ENCODE data around the gene CP.
"Not testable (repeated sequence)": the region's sequence is repeated elsewhere in the genome, so short reads cannot be mapped to it uniquely, and the experiment has no call there.

Gene CP

DNA sequence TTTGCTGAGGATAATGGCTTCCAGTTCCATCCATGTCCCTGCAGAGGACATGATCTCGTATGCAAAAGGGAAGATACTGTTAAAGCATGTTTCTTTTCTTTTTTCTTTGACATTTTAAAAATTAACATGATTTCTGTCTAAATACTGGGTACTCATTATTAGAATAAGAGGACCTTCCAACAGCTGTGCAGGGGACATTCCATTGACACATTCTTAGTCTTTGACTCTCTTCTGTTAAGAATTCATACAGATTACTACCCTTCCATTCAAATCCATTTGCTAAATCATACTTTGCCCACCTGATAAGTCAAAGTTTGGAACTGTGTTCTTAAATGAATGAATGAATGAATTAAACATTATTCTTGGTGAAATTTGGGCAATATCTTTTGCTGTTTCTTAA lies 5.1 kb upstream of the CP start:
- DNase-seq = no peak

DNA sequence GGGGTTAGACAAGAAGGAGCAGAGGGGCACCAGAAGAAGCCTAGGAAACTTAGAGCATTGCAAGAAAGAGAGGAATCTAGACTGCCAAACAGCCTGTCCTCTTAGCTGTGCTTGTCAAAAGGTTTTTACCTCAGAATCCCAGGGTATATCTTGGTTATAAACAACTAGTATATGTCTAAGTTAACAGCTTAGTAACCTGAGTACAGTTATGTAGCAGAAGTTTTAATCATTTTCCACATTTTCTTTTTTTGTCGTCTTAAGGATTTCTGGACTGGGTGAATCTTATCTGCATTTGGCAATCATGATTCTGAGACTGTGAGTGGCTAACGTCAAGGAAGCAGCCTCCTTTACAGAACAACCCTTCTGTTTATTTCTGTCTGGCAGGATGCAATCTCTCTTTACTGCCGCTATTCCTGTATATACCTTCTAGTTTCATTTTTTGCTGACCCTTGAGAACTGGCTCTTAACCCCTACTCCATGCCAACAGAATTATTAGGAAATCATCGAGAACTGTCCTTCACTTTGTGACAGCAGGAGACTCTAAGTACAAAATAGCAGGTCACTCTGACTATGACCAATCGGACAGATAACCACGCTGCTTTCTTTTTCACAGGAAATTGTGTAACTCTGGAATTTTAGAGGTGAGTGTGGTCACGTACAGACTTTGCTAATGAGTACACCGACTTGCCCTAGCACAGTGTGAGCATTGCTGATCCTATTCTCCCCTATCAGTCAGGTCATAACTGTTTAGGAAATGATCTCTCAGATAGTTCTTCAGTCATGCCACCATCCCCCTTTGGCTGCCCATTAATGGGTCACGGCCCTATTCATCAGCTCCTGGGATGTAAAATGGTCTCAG lies 3.3 kb upstream of the CP start:
- DNase-seq = peak; percentile 23

DNA sequence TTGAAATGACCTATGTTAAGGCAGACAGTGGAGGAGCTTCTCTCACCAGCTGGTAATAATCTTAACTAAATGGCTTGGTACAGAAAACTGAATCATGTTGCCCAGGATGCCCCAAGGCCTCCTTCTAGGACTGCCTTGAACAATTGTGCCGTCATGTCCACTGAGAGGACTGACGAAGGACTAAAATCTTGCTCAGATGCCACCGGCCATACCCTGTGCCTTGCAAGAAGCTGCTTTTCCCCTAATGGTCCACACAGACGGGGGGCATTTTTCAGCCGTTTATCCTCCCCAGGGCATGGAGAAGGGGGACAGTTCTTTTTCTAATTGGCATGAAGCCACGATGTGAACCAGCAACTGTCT lies 1.8 kb upstream of the CP start:
- no peak for DNase-seq

DNA sequence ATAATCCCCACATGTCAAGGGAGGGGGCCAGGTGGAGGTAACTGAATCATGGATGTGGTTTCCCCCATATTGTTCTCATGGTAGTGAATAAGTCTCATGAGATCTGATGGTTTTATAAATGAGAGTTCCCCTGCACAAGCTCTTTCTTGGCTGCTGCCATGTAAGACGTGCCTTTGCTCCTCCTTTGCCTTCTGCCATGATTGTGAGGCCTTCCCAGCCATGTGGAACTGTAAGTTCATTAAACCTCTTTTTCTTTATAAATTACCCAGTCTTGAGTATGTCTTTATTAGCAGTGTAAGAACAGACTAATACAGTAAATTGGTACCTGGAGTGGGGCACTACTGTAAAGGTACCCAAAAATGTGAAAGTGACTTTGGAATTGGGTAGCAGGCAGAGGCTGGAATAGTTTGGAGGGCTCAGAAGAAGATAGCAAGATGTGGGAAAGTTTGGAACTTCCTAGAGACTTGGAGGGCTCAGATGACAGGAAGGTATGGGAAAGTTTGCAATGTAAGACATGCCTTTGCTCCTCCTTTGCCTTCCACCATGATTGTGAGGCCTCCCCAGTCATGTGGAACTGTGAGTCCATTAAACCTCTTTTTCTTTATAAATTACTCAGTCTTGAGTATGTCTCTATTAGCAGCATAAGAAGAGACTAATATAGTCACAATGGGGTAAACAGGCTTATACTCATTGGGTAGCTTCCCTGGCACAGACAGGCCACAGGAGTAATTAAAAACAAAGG lies 2.1 kb downstream of the CP start:
- DNase-seq = not testable (repeated sequence)

DNA sequence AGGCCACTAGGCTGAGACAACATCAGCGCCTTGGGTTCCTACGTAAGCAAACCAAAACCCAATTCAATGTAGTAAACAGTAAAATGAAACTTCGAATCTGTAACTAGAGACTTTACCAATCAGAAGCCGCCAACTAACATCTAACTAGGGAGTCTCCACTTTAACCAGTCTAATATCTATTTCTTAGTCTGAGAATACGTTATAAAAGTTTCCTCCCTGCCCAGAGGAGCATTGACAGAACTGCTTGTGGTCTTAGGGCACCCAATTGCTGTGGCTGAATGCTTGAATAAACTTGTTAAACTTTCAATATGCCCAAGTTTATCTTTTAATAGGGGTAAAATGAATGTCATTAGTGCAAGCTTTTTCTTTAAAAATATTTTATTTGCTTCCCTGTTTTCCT lies 4.3 kb downstream of the CP start:
- DNase-seq = no peak

DNA sequence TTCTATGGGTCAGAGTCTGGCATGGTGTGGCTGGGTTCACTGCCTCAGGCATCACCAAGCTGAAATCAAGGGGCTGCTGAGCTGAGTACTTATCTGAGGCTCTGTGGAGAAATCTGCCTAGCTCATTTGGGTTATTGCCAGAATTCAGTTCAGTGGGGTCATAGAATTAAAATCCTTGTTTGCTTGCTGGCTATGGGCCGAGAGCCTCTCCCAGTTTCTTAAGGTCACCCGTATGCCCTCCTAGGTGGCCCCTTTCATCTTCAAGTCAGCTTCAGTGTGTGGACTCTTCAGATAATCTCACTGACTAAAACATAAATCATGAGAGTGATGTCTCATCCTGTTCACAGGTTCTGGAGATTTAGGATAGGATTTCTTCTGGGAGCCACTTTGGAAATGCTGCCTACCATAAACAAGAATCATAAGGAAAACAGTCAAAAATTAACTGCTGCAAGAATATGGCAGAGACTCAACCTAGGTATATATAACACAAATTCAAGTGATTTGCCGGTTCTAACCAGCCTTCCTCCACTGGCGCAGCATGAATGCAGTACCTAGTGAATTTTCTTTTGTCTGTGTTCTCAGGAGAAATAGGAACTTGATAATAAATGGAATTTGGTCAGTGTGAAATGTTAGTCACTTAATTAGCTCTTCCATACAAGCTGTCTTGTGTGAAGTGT lies 5.3 kb downstream of the CP start:
- DNase-seq = no peak

DNA sequence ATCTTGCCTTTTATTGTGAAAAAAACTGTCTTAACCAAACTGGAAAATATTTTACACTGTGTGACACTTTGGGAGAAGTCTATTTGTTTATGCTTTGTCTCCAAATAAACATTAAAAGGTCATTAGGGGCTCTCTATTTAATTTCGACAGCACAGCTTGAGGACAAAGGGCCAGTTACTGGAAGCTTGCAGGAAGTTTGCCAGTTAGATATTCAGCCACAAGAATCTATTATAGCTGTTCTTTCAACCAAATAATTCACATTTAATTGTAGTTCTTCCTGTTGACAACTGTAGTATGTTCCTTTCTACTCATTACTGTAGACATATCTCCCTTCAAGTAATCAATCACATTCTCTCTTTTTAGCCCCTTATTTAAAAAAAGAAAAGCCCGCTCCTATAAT lies 6.1 kb downstream of the CP start:
- no peak for DNase-seq

DNA sequence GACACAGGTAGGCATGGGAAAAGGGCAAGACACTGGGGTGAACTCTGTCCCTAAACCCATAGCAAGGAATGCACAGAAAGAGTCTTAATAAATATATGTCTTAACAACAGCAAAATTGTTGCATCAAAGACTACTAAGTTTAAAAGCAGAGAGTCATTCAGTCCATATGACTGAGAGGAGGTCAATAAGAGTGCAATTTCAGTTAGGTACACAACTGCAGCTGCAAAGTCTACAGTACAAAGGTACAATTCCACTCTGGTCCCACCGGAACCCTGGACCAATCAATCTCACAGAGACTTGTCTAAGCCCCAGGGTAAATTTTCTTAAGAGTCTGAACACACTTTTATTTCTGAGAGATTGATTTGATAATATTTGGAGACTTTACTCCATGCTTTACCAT lies 6.9 kb downstream of the CP start:
- DNase-seq = no peak

DNA sequence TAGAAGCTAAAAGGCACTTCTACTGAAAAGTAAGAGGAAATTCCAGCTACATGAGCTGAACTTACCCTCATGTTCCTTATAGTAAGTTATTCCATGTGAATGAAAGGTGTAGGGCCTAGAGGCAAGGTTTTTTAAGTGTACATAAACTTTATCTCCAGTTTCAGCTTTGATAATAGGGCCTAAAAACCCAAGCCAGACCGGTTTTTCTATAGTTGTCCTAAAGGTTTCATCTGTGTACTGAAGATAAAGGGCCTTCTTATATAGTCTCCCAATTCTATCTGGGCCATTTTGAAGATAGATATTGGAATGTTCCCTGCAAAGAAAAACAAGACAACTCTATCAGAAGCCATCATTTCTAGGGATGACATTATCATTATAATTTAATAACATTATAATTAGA lies 9.2 kb downstream of the CP start:
- no peak for DNase-seq

DNA sequence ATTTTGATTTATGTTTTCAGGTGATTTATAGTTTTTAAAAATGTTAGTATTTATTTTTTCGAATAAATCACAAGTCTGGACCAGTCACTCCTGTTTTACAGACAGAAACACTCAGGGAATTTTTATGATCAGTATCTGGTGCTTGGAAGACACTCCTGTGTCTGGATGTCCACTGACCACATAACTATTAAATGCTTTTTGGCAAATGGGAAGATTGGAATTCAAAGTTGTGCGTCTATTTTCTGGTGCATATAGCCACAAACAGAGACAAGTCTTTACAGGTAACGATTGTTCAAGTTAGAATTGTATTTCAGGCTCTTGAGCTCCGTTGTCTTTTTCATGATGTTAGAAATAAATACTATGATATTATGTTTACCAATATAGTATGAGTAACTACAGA lies 12.2 kb downstream of the CP start:
- no peak for DNase-seq

DNA sequence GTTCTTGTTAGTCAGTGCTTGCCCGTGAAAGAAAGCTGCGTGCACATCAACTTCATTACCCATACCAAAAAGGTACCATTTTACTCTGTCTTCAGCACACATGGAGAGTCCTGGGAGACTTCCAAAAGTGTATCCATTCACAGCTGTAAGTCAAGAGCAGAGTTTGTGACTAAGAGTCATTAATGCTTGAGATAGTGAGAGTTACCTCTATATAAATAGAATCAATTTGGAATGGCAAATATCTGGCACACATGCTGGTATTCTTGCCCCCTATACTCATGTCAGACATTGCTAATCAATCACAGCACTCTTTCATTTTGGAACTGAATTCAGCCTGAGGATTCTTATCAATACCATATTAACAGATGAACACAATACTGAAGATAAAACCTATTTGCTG lies 14.2 kb downstream of the CP start:
- DNase-seq = no peak

DNA sequence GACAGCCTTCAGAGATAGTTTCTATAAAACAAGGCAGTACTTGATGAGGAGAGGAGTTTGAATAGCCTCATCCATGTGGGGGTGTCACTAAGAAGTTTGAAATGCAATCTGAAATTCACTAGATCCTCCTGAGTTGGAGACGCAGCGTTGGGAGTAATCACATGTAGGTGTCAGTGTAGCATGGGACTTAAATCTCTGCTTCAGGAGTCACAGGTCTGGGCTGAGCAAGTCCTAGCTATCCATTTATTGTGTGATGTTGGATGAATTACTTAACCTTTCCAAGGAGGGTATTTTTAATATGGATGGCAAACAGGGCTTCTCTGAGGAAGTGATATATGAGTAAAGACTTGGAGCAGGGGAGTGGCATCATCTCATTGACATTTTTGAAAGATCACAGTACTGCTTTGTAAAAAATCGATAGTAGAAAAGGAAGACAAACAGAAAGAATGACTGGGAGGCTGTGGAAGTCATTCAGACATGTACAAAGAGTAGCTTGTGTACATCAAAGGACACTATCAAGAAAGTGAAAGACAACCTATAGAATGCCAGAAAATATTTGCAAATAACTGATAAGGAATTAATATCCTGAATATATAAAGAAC lies 17.1 kb downstream of the CP start:
- no peak for DNase-seq

DNA sequence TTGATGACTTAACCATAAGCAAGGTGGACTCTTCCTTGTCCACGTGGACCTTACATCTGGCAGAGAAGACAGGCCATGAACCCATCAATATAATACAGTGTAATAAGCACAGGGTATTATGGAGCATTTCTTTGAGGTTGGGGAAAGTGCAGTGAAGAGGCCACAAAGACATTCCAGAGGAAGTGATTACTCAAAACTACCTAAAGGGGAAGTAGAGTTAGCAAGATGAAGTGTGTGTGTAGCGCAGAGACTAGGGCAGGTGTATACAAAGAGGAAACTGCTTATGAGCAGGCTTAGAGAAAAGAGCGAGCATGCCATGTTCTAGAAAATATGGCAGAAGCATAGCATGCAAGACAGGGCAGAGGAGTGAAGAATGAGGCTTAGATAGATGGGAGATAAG lies 17.9 kb downstream of the CP start:
- DNase-seq = peak; percentile 60

DNA sequence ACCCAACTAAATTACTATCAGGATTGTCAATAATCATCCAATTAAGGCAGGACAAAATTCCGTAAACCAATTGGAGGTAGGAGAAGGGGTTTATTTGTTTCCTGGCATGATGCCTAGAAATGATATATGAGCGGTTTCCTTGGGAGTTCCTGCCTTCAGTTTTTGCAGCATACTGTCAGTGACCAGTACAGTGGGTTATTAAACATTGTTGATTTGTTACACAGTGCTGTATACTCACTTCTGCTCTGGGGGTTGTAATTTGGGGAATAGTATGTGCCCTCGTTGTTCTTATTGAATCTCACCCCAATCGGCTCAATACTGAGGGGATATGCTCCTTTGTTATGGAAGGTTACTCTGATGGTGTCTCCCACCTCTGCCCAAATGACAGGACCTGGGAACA lies 22.2 kb downstream of the CP start:
- peak; percentile 15 for DNase-seq

DNA sequence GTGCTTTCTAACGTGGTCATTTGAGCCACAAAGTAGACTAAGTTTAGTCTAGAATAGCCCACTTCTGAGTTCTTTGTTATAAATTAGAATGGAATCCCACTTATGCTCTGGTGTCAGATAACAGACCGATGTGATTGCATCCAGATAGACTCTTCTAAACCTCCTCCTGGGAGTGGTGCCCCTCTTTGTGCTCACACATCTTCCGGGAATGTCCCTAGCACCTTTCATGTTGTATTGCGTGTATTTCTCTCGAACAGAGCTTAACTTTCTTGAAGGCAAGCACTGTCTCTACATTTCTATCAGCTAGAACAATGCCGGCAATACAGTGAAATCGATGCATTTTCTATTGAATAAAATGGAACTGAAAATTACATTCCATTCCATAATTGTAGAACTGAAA lies 23.0 kb downstream of the CP start:
- DNase-seq = no peak

DNA sequence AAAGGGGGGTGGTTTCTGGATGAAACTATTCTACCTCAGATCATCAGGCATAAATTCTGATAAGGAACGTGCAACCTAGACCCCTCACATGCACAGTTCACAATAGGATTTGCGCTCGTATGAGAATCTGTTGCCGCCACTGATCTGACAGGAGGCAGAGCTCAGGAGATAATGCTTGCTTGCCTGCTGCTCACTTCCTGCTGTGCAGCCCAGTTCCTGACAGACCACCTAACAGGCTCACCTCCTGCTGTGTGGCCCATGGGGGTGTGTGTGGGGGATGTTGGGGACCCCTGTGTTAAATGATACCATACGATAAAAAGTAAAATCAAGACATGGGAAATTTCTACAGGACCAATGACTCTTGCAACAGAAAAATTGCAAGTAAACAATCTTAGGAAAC lies 24.0 kb downstream of the CP start:
- no peak for DNase-seq

DNA sequence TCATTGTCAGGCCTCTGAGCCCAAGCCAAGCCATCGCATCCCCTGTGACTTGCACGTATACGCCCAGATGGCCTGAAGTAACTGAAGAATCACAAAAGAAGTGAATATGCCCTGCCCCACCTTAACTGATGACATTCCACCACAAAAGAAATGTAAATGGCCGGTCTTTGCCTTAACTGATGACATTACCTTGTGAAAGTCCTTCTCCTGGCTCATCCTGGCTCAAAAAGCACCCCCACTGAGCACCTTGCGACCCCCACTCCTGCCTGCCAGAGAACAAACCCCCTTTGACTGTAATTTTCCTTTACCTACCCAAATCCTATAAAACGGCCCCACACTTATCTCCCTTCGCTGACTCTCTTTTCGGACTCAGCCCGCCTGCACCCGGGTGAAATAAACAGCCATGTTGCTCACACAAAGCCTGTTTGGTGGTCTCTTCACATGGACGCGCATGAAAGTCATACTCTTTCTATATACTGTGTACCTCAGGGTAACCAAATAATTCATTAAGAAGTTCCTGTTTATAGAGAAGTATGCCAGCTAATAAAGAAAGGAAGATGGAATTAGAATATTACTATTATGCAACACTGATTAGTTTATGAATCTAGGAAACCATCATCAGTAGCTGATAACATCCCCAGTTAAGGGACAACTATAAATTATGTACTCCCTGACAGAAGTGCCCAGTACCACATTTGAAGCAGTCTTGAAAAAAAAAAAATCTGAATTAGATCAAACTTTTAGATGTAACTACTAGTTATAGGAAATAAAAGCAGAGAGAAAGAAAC lies 24.6 kb downstream of the CP start:
- not testable (repeated sequence) for DNase-seq

DNA sequence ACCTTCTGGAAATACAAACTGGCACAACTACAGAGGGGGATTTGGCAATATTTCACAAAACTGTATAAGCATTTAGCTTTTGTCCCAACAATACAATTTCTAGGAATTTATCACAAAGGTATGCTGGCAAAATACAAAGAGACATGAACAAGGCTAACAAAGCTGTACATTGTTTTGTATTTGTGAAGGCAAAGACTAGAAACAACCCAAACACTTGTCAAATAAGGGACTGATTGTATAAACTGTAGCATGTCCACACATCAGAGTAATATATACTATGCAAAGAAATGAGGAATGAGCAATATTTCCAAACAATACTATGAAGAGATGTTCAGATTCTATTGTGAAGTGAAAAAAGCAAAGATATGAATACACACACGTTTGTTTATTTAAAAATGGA lies 26.4 kb downstream of the CP start:
- DNase-seq = no peak

DNA sequence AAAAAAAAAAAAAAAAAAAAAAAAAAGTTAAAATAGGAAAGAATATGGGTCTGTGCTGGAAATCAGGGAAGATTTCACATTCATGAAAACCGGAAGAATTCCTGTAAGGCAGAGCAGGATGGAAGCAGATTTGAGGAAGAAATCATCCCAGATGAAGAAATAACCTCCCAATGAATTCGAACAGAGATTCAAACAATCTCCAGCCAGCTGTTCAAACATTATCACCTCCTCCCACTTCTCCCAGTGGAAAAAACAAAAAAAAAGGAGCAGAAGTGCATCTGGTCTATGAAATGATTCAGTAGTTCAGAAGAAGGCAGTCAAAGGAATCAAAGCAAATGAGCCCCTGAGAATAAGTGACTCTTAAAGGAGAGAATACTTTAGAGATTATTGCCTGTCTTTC lies 33.1 kb downstream of the CP start:
- DNase-seq = no peak

DNA sequence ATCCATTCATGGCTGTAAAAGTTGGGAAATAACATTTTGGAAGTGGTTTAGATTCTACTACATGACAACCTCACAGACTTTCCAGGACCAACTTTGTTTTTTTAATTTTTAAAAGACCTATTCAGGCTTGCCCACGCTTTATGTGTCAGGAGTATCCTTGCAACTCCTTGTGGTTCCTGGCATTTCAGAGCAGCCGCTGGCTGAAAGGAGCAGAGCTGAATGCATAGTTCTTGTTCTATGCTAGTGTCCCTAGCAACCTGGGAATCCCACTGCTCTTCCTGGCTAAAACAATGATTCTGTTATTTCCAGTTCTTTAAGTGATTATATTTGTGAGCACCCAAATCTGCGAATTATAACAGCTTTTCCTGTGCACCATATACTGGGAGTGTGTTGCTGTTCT lies 34.9 kb downstream of the CP start:
- DNase-seq = no peak

DNA sequence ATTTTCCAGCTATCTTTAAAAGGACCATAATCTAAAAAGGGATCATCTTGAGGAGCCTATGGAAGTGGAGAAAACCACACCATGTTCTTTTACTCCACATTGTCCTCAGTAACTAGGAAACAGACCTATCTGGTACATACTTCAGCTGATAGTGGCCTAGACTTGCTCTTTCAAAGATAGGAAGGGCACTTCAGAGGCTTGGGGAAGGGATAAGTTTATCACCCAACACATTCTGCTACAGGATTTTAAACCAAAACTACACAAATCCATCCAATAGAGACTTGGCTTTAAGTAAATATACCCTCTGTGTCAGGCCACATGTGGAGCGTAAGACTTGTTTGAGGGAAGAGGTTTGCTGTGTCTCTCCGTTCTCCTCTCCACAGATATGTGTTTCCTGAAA lies 35.4 kb downstream of the CP start:
- no peak for DNase-seq

DNA sequence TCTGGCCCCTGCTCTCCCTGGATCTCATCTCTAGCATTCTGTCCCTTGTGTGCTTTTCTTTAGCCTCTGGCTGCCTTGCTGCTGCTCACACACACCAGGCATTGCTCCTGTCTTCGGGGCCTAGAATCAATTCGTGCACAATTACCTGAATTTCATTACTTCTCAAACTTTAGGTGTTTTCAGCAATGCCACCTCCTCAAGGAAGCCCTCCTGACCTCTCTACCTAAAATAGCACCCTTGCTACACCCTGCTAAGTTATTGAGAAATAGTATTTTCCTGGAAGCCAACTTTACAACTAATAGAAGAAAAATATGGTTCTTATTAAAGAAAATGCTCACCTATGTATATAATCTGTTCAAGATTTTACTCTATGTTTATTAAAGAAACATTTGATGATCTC lies 40.4 kb downstream of the CP start:
- DNase-seq = no peak

DNA sequence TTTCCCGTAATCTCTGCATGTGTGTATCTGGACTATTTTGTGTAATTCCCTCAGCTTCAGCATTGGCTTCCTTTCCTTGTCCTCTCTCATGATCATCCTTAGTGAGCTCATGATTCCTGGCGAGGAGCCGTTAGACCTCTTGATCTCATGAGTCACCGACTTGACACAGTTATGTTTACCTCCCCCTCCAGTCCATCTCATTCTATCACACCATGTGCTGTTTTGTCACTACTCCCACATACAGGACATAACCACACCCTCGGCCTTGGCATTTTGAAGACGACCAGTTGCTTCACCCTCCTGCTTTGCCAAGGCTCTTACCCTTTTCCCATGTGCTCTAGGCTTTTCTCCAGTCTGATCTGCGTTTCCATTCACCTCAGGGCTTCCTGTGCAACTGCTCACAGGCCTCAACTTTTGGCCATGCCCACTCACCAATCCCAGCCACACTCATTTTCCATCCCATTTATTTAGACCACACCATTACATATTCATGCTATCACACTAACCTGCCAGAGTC lies 41.5 kb downstream of the CP start:
- no peak for DNase-seq

Measured in RPMI8226 (cell line).